PC-3 (cell line): ENCODE measurements around the gene PARG. TPM values are rescaled to one million over a fixed set of nuclear protein-coding genes. Genes with fewer than 3 reads are reported as not detected.

Experiments
- ATAC-seq: fragments of 200-7000 bp; cut with Tn5 transposase; 2 replicates; pipeline ENCODE4 v1.9.1; 2020; ENCODE audit warnings: mild to moderate bottlenecking, moderate library complexity
- BruUV-seq: library from RNA; stranded (reverse); fragments of 400-500 nt; replicated peaks from 2 replicates; lab custom pipeline; 2021; lab: Mats Ljungman, UMichigan
- CTCF ChIA-PET: fragments of 300-600 bp; sonication (Branson Sonifier 250); formaldehyde crosslinking; loops from one replicate; lab custom pipeline; 2022; ENCODE audit warnings: antibody characterized with exemption; lab: Charles Lee
- POLR2A ChIA-PET: fragments of 300-600 bp; sonication (Branson Sonifier 250); formaldehyde crosslinking; loops from one replicate; lab custom pipeline; 2022; ENCODE audit warnings: antibody characterized with exemption; ENCODE audit not compliant: unreplicated experiment; lab: Charles Lee
- DNase-seq: peaks from one replicate; pipeline ENCODE4 v3.0.0-alpha.2; 2015
- H2AFZ ChIP-seq: fragments of 300-600 bp; sonication (generic); 2 replicates; pipeline ENCODE4 v1.6.0; 2016; ENCODE audit warnings: antibody characterized with exemption, low read length
- H3F3A ChIP-seq: fragments of 300-600 bp; sonication (generic); one replicate; pipeline ENCODE4 v1.6.0; 2017; ENCODE audit warnings: antibody characterized with exemption, low read length, control low read depth, mild to moderate bottlenecking; ENCODE audit not compliant: unreplicated experiment
- H3K27ac ChIP-seq: fragments of 300-600 bp; sonication (generic); 2 replicates; pipeline ENCODE4 v1.5.1; 2016; ENCODE audit warnings: mild to moderate bottlenecking, low read length
- H3K27me3 ChIP-seq: fragments of 300-600 bp; sonication (generic); 2 replicates; pipeline ENCODE4 v1.6.1; 2016; ENCODE audit warnings: low read length, mixed read lengths
- H3K36me3 ChIP-seq: fragments of 300-600 bp; sonication (generic); 2 replicates; pipeline ENCODE4 v1.6.1; 2016; ENCODE audit warnings: low read depth, mixed run types, low read length, mixed read lengths
- H3K4me1 ChIP-seq: fragments of 300-600 bp; sonication (generic); 2 replicates; pipeline ENCODE4 v1.5.1; 2016; ENCODE audit warnings: low read length; ENCODE audit not compliant: insufficient read depth
- H3K4me2 ChIP-seq: fragments of 300-600 bp; sonication (generic); 2 replicates; pipeline ENCODE4 v1.6.0; 2016; ENCODE audit warnings: low read length
- H3K4me3 ChIP-seq: fragments of 300-600 bp; sonication (generic); 2 replicates; pipeline ENCODE4 v1.5.1; 2016; ENCODE audit warnings: mild to moderate bottlenecking, low read length, mixed read lengths
- H3K79me2 ChIP-seq: fragments of 300-600 bp; sonication (generic); 2 replicates; pipeline ENCODE4 v1.6.1; 2017; ENCODE audit warnings: low read length, mixed read lengths
- H3K9ac ChIP-seq: fragments of 300-600 bp; sonication (generic); 2 replicates; pipeline ENCODE4 v1.6.0; 2016; ENCODE audit warnings: mild to moderate bottlenecking, low read length
- H3K9me2 ChIP-seq: fragments of 300-600 bp; sonication (generic); replicated peaks from 2 replicates; pipeline ENCODE4 v1.6.1; 2016; ENCODE audit warnings: mixed run types, low read length, mixed read lengths
- H3K9me3 ChIP-seq: fragments of 300-600 bp; sonication (generic); 2 replicates; pipeline ENCODE4 v1.6.1; 2016; ENCODE audit warnings: low read length, mixed read lengths
- H4K20me1 ChIP-seq: fragments of 300-600 bp; sonication (generic); 2 replicates; pipeline ENCODE4 v1.6.1; 2016; ENCODE audit warnings: low read length, mixed read lengths
- CTCF ChIP-seq: fragments of 300-600 bp; sonication (generic); conservative IDR thresholded peaks from 2 replicates; pipeline ENCODE4 v1.5.1; 2017; ENCODE audit warnings: antibody characterized with exemption, low read depth, mild to moderate bottlenecking, low read length
- EZH2 ChIP-seq: fragments of 300-600 bp; sonication (generic); IDR thresholded peaks from one replicate; pipeline ENCODE4 v1.6.1; 2017; ENCODE audit warnings: antibody characterized with exemption, mild to moderate bottlenecking, low read length; ENCODE audit not compliant: unreplicated experiment
- EZH2phosphoT487 ChIP-seq: fragments of 300-600 bp; sonication (generic); IDR thresholded peaks from 2 replicates; pipeline ENCODE4 v1.6.1; 2018; ENCODE audit warnings: mild to moderate bottlenecking, antibody characterized with exemption, low read length, borderline replicate concordance
- intact Hi-C: fragments of 100-400 bp; cut with micrococcal nuclease; formaldehyde crosslinking; loops from 2 replicates; pipeline ENCODE4 v1.9.0; 2023
- total RNA-seq: library from RNA; depleted of rRNA; stranded (reverse); fragments of >200 nt; gene quantifications from 2 replicates; pipeline ENCODE4 v1.2.3, GENCODE V29; 2014; rRNA removed

Gene PARG
- total RNA-seq, 1 experiment from 2014 or later: 85.4 TPM

- H4K20me1 ChIP-seq: no peaks in the 10 kb centered on the region
- H3K36me3 ChIP-seq: no peaks in the 10 kb centered on the region
- no peaks in the 10 kb centered on the region for H3K79me2 ChIP-seq
- H3K4me3 ChIP-seq: no peak overlapping the region
- H3K4me2 ChIP-seq: no peak overlapping the region
- CTCF ChIA-PET: no interaction called here
- POLR2A ChIA-PET: no interaction called here
- H3K9ac ChIP-seq: no peak overlapping the region
- no peaks in the 10 kb centered on the region for H3K9me2 ChIP-seq
- H3K27ac ChIP-seq: no peak overlapping the region
- DNase-seq (no peak), ATAC-seq (no peak)
- intact Hi-C loops: no loop called here
- TF ChIP-seq CTCF (no peak), EZH2phosphoT487 (no peak), EZH2 (no peak)
- no TSS peak for BruUV-seq
- H3K9me3 ChIP-seq: peaks cover 4% of the 10 kb centered on the region; the same call in 1 of the 2 replicates
- no peaks in the 10 kb centered on the region for H3F3A ChIP-seq
- H3K4me1 ChIP-seq: no peaks in the 10 kb centered on the region
- peaks cover 68% of the 10 kb centered on the region for H3K27me3 ChIP-seq
- no peak overlapping the region for H2AFZ ChIP-seq
Observed at GRCh38 chr10:49768731-49769130, 173.1 kb downstream of the PARG start.

- intact Hi-C loops: no loop called here
- POLR2A ChIA-PET: no interaction called here
Observed at GRCh38 chr10:49768329-49768728, 173.5 kb downstream of the PARG start.

More at GRCh38 chr10:49768329-49768728, 173.5 kb downstream of the PARG start:
- Histone ChIP-seq H2AFZ (no peak overlapping the region), H3K4me1 (no peaks in the 10 kb centered on the region), H3K4me2 (no peak overlapping the region), H3K36me3 (no peaks in the 10 kb centered on the region), H3K9me2 (no peaks in the 10 kb centered on the region), H3K27me3 (peaks cover 71% of the 10 kb centered on the region), H3K27ac (no peak overlapping the region), H3K9ac (no peak overlapping the region), H4K20me1 (no peaks in the 10 kb centered on the region), H3K4me3 (no peak overlapping the region), H3K79me2 (no peaks in the 10 kb centered on the region), H3F3A (no peaks in the 10 kb centered on the region), H3K9me3 (peaks cover 4% of the 10 kb centered on the region; the same call in 1 of the 2 replicates)
- ATAC-seq (no peak), DNase-seq (no peak)
- CTCF ChIA-PET: no interaction called here
- no TSS peak for BruUV-seq
- no peak for TF ChIP-seq EZH2

Other genes starting within 250 kb of the PARG start
- gene OGDHL, start 179.7 kb downstream of the PARG start, total RNA-seq: 2.0 and 2.6 TPM in 2 replicates
- gene TIMM23B, start within 50 bp of the PARG start, total RNA-seq: 48.6 and 53.4 TPM in 2 replicates
- 35.9 and 38.5 TPM in 2 replicates for gene AGAP6, start 46.4 kb upstream of the PARG start, total RNA-seq
- gene WASHC2A, start 125.9 kb upstream of the PARG start, total RNA-seq: 57.9 and 67.6 TPM in 2 replicates